ENCODE measurements around the gene SF3B2. TPM values are rescaled to one million over a fixed set of nuclear protein-coding genes. Genes with fewer than 3 reads are reported as not detected.
A peak's percentile ranks its signal among the peaks of the same experiment; 100 is the strongest.

Gene SF3B2
- total and polyA plus RNA-seq, 9 of the 15 experiments (the other 6 are each of a cell fraction or from before 2014, with no cell fraction given): 58.3 to 248 (median 157) TPM

- TF ChIP-seq CEBPZ (IDR thresholded peaks at IDR 0.05; ENCODE audit: borderline replicate concordance, low read depth, low read length) (no peak), HSF4 (CRISPR knock-in tag; IDR thresholded peaks at IDR 0.05; ENCODE audit: borderline replicate concordance) (no peak), E2F8 (IDR thresholded peaks at IDR 0.05; ENCODE audit: low read depth, partially characterized antibody) (no peak), SRSF9 (IDR thresholded peaks at IDR 0.05; ENCODE audit: borderline replicate concordance, low read depth, low read length) (no peak), ZNF146 (CRISPR knock-in tag; IDR thresholded peaks at IDR 0.05; ENCODE audit: unreplicated experiment) (no peak), ZNF764 (CRISPR knock-in tag; IDR thresholded peaks at IDR 0.05; ENCODE audit: low read depth) (no peak), NFIC (IDR thresholded peaks at IDR 0.05) (no peak), TCF7 (IDR thresholded peaks at IDR 0.05; ENCODE audit: borderline replicate concordance) (no peak), MBD1 (CRISPR knock-in tag; IDR thresholded peaks at IDR 0.05) (no peak), SPI1 (IDR thresholded peaks at IDR 0.05; ENCODE audit: borderline replicate concordance, low read depth, low read length) (peak; percentile 64; the same call in 1 of the 2 replicates), SREBF2 (CRISPR knock-in tag; IDR thresholded peaks at IDR 0.05) (no peak), GABPB2 (CRISPR knock-in tag; conservative IDR thresholded peaks at IDR 0.05) (no peak), ZNF589 (CRISPR knock-in tag; IDR thresholded peaks at IDR 0.05; ENCODE audit: low read depth) (peak; percentile 61; the same call in 1 of the 2 replicates), DNMT1 (IDR thresholded peaks at IDR 0.05) (no peak), CREB3 (tag; conservative IDR thresholded peaks at IDR 0.05; ENCODE audit: low read depth) (no peak), SUPT5H (IDR thresholded peaks at IDR 0.05) (peak; percentile 62; the same call in 1 of the 2 replicates), CBFB (CRISPR knock-in tag; IDR thresholded peaks at IDR 0.05) (no peak)
These were observed 17.0 kb downstream of the SF3B2 start (continued) for GRCh38 chr11:66068923-66069714.

All from K562 (cell line).